A549 (cell line): ENCODE measurements around the gene GPR17. TPM values are rescaled to one million over a fixed set of nuclear protein-coding genes. Genes with fewer than 3 reads are reported as not detected.

Experiments used
- ATAC-seq, 2 experiments: fragments of 200-7000 bp in 1 of 2; fragments of >200 bp in 1 of 2; cut with Nextera tagmentation in 1 of 2; cut with Tn5 transposase in 1 of 2; 3 replicates each; pipeline versions ENCODE4 v1.8.0 to v1.9.1; 2018 to 2020; ENCODE audit warnings: mild to moderate bottlenecking in 1 of 2, moderate library complexity in 1 of 2
- CTCF ChIA-PET: fragments of 300-600 bp; sonication (Branson Sonifier 250); formaldehyde crosslinking; extraction: SDS; loops from one replicate; lab custom pipeline; 2021; ENCODE audit warnings: antibody characterized with exemption, inconsistent platforms; lab: Yijun Ruan, JAX
- POLR2A ChIA-PET: fragments of 350-600 bp; formaldehyde crosslinking; extraction: SDS; loops from one replicate; lab custom pipeline; 2021; ENCODE audit warnings: antibody characterized with exemption, inconsistent platforms; lab: Yijun Ruan, JAX
- DNase-seq, 2 experiments: peaks; one replicate each; pipeline versions ENCODE4 v3.0.0 to v3.0.0-alpha.2; 2011 to 2016; ENCODE audit warnings: low read depth in 1 of 2, low spot score in 1 of 2
- FAIRE-seq: peaks from 2 replicates; lab custom pipeline; 2011; peaks lifted over from hg19 to GRCh38; lab: Jason Lieb, UNC
- H3K27ac ChIP-seq, 2 experiments: fragments of >200 bp; sonication (Bioruptor Twin); formaldehyde crosslinking; 3 replicates each; pipeline ENCODE4 v1.5.1; 2016 to 2017
- H3K4me1 ChIP-seq: fragments of >200 bp; sonication (Bioruptor Twin); formaldehyde crosslinking; 3 replicates; pipeline ENCODE4 v1.6.1; 2016
- H3K4me2 ChIP-seq: fragments of >200 bp; sonication (Bioruptor Twin); formaldehyde crosslinking; 3 replicates; pipeline ENCODE4 v1.6.1; 2016
- H3K4me3 ChIP-seq: fragments of >200 bp; sonication (Bioruptor Twin); formaldehyde crosslinking; 3 replicates; pipeline ENCODE4 v1.5.1; 2016
- H3K9me3 ChIP-seq: fragments of >200 bp; sonication (Bioruptor Twin); formaldehyde crosslinking; 3 replicates; pipeline ENCODE4 v1.6.1; 2016
- CBX2 ChIP-seq: fragments of 200-600 bp; sonication (generic); IDR thresholded peaks from 2 replicates; pipeline ENCODE4 v1.6.1; 2016; ENCODE audit warnings: low read depth, mild to moderate bottlenecking, borderline replicate concordance
- EHF ChIP-seq: fragments of 250-450 bp; sonication (Bioruptor Pico); IDR thresholded peaks from 2 replicates; pipeline ENCODE4 v1.5.0; 2020; ENCODE audit warnings: mild to moderate bottlenecking
- EP300 ChIP-seq, 2 experiments: fragments of >200 bp; sonication (Bioruptor Twin); formaldehyde crosslinking; IDR thresholded peaks; 2 replicates in 1 of 2; 3 replicates in 1 of 2; pipeline ENCODE4 v1.6.1; 2016 to 2017
- ESRRA ChIP-seq: fragments of 150-350 bp; IDR thresholded peaks from 2 replicates; pipeline ENCODE4 v1.6.1; 2014; ENCODE audit warnings: mild to moderate bottlenecking, low read length, borderline replicate concordance
- FOSB ChIP-seq: fragments of 250-450 bp; sonication (Bioruptor Pico); IDR thresholded peaks from 2 replicates; pipeline ENCODE4 v1.5.0; 2020; ENCODE audit warnings: mild to moderate bottlenecking, moderate library complexity
- GATA3 ChIP-seq: IDR thresholded peaks from 2 replicates; pipeline ENCODE4 v1.6.1; 2012; ENCODE audit warnings: borderline replicate concordance
- JUN ChIP-seq, 2 experiments: fragments of >200 bp; sonication (Bioruptor Twin); formaldehyde crosslinking; IDR thresholded peaks; 2 replicates in 1 of 2; 3 replicates in 1 of 2; pipeline ENCODE4 v1.6.1; 2016 to 2017
- KDM1A ChIP-seq: fragments of 200-600 bp; sonication (generic); IDR thresholded peaks from 2 replicates; pipeline ENCODE4 v1.6.1; 2016; ENCODE audit warnings: low read depth, mild to moderate bottlenecking
- MYC ChIP-seq: IDR thresholded peaks from 2 replicates; pipeline ENCODE4 v1.6.1; 2012; ENCODE audit warnings: mild to moderate bottlenecking, inconsistent platforms, low read length, improper control_type of control experiment, borderline replicate concordance
- NFE2L2 ChIP-seq: fragments of 150-350 bp; conservative IDR thresholded peaks from 2 replicates; pipeline ENCODE4 v1.6.1; 2014; ENCODE audit warnings: low read length
- NR3C1 ChIP-seq: fragments of >200 bp; sonication (Bioruptor Twin); formaldehyde crosslinking; IDR thresholded peaks from 3 replicates; pipeline ENCODE4 v1.6.1; 2017
- POLR2A ChIP-seq: IDR thresholded peaks from 2 replicates; pipeline ENCODE4 v1.6.1; 2012; ENCODE audit warnings: mild to moderate bottlenecking, low read length
- POLR2AphosphoS2 ChIP-seq: conservative IDR thresholded peaks from 2 replicates; pipeline ENCODE4 v1.6.1; 2012; ENCODE audit warnings: low read length, improper control_type of control experiment, inconsistent platforms
- RFX5 ChIP-seq: fragments of 450-650 bp; IDR thresholded peaks from 2 replicates; pipeline ENCODE4 v1.7.1; 2014; ENCODE audit warnings: antibody characterized with exemption, mild to moderate bottlenecking, moderate library complexity
- SMC3 ChIP-seq: fragments of >200 bp; sonication (Bioruptor Twin); formaldehyde crosslinking; IDR thresholded peaks from 3 replicates; pipeline ENCODE4 v1.6.1; 2018; ENCODE audit warnings: inconsistent platforms
- SREBF2 ChIP-seq: fragments of 450-650 bp; IDR thresholded peaks from 2 replicates; pipeline ENCODE4 v1.6.1; 2014; ENCODE audit warnings: mild to moderate bottlenecking, moderate library complexity
- WGBS: methylation state at CpG from one replicate; pipeline ENCODE4 v1.1.6; 2017; ENCODE audit errors: missing lambda C conversion rate; 5-methylcytosine and 5-hydroxymethylcytosine counted together
- polyA plus RNA-seq, 4 experiments: library from polyadenylated mRNA; depleted of rRNA in 3 of 4; stranded (reverse); fragments of >200 nt; fragmentation: RNase III in 1 of 4; extraction: RNeasy Plus Mini Kit Qiagen cat#74134 plus additional on column Dnase treatment in 1 of 4; gene quantifications; 2 replicates in 3 of 4; 3 replicates in 1 of 4; pipeline ENCODE4 v1.2.3, GENCODE V29; 2011 to 2017
- TF ChIP-seq, protein P1 (sequence below): IDR thresholded peaks from 2 replicates; pipeline ENCODE4 v1.6.1; 2012
- TF ChIP-seq, protein P2 (sequence below): fragments of >200 bp; sonication (Bioruptor Twin); formaldehyde crosslinking; IDR thresholded peaks from 3 replicates; pipeline ENCODE4 v1.6.1; 2016
- TF ChIP-seq, protein P3 (sequence below): fragments of >200 bp; sonication (Bioruptor Twin); formaldehyde crosslinking; IDR thresholded peaks from 3 replicates; pipeline ENCODE4 v1.5.1; 2016
- TF ChIP-seq, protein P4 (sequence below): fragments of 250-450 bp; sonication (Bioruptor Pico); IDR thresholded peaks from 2 replicates; pipeline ENCODE4 v1.5.0; 2020; ENCODE audit warnings: low read depth, mild to moderate bottlenecking, moderate library complexity
- TF ChIP-seq, protein P5 (sequence below): fragments of 200-600 bp; sonication (generic); IDR thresholded peaks from 2 replicates; pipeline ENCODE4 v1.6.1; 2016; ENCODE audit warnings: antibody characterized with exemption, mild to moderate bottlenecking, moderate library complexity
- TF ChIP-seq, protein P6 (sequence below): fragments of 150-350 bp; IDR thresholded peaks from 2 replicates; pipeline ENCODE4 v1.6.1; 2014; ENCODE audit warnings: low read depth, mild to moderate bottlenecking, low read length

Gene GPR17
- polyA plus RNA-seq, 2 of the 4 experiments (the other 2 are of a cell fraction) = not detected

DNA sequence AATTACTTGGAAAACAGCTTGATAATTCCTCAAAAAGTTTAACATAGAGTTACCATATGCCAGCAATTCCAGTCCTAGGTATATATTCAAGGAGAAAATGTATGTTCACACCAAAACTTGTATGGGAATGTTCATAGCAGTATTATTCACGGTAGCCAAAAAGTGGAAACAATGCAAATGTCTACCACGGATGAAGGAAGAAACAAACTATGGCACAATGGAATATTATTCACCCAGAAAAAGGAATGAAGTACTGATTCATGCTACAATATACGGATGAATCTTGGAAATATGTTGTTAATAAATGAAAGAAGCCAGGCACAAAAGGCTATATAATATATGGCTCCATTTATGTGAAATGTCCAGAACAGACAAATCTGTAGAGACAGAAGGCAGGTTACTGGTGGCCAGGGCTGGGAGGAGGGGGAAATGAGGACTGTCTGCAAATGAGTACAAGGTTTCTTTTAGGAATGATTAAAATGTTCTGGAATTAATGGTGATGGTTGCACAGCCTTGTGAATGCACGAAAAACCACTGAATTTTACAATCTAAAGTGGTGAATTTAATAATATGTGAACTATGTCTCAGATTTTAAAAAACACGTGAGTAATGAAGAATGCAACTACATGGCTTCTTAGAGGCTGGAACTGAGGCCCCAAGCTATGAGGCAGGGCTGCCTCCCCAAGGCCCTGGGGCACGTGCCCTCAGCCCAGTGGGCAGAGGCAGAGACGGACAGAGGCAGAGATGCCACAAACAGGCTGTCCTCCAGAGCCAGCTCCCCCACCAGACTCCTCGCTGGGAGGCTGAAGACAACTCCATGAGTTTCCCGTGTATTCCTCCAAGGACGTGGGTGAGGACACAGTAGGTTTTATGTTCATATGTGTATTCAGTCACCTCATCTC lies 24.4 kb downstream of the GPR17 start (continued):
- TF ChIP-seq, protein P1, sequence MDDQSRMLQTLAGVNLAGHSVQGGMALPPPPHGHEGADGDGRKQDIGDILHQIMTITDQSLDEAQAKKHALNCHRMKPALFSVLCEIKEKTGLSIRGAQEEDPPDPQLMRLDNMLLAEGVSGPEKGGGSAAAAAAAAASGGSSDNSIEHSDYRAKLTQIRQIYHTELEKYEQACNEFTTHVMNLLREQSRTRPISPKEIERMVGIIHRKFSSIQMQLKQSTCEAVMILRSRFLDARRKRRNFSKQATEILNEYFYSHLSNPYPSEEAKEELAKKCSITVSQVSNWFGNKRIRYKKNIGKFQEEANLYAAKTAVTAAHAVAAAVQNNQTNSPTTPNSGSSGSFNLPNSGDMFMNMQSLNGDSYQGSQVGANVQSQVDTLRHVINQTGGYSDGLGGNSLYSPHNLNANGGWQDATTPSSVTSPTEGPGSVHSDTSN = no peak
- TF ChIP-seq GATA3 = no peak
- no peak for TF ChIP-seq EHF
- TF ChIP-seq POLR2AphosphoS2 = no peak
- no peak for TF ChIP-seq SREBF2
- TF ChIP-seq NR3C1 = no peak

DNA sequence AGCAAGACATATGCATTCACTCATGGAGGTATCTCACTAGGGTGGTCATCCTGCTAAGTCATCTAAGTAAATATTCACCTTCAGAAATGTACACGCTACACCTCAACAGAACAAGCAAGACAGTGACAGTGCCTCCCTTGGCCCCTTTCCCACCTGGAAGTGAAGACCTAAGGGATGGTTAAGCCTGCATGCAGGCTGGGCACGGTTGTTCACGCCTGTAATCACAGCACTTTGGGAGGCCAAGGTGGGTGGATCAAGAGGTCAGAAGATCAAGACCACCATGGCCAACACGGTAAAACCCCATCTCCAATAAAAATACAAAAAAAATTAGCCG lies 25.0 kb downstream of the GPR17 start:
- FAIRE-seq = no peak
- TF ChIP-seq, protein P2, sequence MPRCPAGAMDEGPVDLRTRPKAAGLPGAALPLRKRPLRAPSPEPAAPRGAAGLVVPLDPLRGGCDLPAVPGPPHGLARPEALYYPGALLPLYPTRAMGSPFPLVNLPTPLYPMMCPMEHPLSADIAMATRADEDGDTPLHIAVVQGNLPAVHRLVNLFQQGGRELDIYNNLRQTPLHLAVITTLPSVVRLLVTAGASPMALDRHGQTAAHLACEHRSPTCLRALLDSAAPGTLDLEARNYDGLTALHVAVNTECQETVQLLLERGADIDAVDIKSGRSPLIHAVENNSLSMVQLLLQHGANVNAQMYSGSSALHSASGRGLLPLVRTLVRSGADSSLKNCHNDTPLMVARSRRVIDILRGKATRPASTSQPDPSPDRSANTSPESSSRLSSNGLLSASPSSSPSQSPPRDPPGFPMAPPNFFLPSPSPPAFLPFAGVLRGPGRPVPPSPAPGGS = no peak
- peak in 1 of 2 experiments; percentile 17 for DNase-seq
- H3K4me2 ChIP-seq = no peak overlapping the region
- no peaks in the 10 kb centered on the region; the same call in 2 of the 3 replicates for H3K9me3 ChIP-seq
- H3K4me3 ChIP-seq = no peak overlapping the region
- peaks cover 11% of the 10 kb centered on the region for H3K4me1 ChIP-seq
- POLR2A ChIA-PET = no interaction called here
- CTCF ChIA-PET = interaction anchor here (1.0 kb wide), 1 partner anchor 21 kb away, joined by 6 read pairs; no protein-coding TSS in a partner anchor
- no peak for ATAC-seq
- 62% methylated on average over 5 of the region's 5 CpGs for WGBS
- H3K27ac ChIP-seq = no peak overlapping the region

DNA sequence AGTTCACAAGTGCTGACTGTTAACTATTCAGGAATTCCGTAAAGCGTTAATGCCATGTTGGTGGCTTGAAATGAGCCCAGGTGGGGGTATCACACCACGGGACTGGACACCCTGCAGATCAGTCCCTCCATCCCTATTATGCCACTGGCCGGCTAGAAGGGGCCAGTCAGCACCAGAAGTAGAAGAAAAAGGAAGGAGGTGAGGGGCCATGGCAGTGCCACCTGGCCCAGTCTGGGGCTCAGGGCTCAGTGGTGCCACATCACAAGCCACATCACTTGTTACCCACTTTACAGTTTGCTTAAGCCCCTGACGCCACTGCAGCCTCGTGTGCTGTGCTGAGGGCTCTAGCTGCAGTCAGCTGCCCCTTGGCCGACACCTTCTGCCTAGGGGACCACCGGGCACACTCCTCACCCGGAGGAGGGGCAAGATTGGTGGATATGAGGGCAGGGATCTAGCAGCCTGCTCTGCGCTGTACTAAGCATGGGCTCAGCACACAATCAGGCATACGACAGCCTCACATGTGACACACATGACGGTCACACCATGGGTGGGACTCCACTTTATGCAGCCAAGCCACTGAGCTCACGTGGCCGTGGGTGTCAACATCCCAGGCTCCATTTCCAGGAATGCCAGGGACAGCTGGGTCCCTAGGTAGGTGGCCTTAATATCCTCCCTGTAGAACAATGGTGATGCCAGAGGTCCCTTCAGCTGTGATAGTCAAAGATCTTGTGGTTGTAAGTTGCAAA lies 25.8 kb downstream of the GPR17 start:
- H3K4me1 ChIP-seq = peaks cover 15% of the 10 kb centered on the region
- ChIA-PET CTCF (interaction anchor here (0.6 to 1.3 kb wide), 3 partner anchors 22 to 285 kb away, joined by 3 read pairs; no protein-coding TSS in a partner anchor), POLR2A (no interaction called here)
- no peak overlapping the region for H3K4me3 ChIP-seq
- no peak overlapping the region for H3K4me2 ChIP-seq
- FAIRE-seq (no peak), DNase-seq (no peak), ATAC-seq (no peak)
- WGBS = 86% methylated on average over 11 of the region's 14 CpGs
- H3K27ac ChIP-seq = no peak overlapping the region
- no peaks in the 10 kb centered on the region; the same call in 2 of the 3 replicates for H3K9me3 ChIP-seq
- TF ChIP-seq, protein P3, sequence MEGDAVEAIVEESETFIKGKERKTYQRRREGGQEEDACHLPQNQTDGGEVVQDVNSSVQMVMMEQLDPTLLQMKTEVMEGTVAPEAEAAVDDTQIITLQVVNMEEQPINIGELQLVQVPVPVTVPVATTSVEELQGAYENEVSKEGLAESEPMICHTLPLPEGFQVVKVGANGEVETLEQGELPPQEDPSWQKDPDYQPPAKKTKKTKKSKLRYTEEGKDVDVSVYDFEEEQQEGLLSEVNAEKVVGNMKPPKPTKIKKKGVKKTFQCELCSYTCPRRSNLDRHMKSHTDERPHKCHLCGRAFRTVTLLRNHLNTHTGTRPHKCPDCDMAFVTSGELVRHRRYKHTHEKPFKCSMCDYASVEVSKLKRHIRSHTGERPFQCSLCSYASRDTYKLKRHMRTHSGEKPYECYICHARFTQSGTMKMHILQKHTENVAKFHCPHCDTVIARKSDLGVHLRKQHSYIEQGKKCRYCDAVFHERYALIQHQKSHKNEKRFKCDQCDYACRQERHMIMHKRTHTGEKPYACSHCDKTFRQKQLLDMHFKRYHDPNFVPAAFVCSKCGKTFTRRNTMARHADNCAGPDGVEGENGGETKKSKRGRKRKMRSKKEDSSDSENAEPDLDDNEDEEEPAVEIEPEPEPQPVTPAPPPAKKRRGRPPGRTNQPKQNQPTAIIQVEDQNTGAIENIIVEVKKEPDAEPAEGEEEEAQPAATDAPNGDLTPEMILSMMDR = no peak
- TF ChIP-seq EP300 (IDR thresholded peaks at IDR 0.05) (no peak), SMC3 (no peak), POLR2A (no peak), ESRRA (no peak), GATA3 (no peak), CBX2 (no peak), RFX5 (no peak), FOSB (CRISPR knock-in tag) (no peak), MYC (no peak), NFE2L2 (no peak), KDM1A (no peak), JUN (IDR thresholded peaks at IDR 0.05) (no peak)
- TF ChIP-seq, protein P4, sequence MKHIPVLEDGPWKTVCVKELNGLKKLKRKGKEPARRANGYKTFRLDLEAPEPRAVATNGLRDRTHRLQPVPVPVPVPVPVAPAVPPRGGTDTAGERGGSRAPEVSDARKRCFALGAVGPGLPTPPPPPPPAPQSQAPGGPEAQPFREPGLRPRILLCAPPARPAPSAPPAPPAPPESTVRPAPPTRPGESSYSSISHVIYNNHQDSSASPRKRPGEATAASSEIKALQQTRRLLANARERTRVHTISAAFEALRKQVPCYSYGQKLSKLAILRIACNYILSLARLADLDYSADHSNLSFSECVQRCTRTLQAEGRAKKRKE (CRISPR knock-in tag) = no peak
- TF ChIP-seq, protein P5, sequence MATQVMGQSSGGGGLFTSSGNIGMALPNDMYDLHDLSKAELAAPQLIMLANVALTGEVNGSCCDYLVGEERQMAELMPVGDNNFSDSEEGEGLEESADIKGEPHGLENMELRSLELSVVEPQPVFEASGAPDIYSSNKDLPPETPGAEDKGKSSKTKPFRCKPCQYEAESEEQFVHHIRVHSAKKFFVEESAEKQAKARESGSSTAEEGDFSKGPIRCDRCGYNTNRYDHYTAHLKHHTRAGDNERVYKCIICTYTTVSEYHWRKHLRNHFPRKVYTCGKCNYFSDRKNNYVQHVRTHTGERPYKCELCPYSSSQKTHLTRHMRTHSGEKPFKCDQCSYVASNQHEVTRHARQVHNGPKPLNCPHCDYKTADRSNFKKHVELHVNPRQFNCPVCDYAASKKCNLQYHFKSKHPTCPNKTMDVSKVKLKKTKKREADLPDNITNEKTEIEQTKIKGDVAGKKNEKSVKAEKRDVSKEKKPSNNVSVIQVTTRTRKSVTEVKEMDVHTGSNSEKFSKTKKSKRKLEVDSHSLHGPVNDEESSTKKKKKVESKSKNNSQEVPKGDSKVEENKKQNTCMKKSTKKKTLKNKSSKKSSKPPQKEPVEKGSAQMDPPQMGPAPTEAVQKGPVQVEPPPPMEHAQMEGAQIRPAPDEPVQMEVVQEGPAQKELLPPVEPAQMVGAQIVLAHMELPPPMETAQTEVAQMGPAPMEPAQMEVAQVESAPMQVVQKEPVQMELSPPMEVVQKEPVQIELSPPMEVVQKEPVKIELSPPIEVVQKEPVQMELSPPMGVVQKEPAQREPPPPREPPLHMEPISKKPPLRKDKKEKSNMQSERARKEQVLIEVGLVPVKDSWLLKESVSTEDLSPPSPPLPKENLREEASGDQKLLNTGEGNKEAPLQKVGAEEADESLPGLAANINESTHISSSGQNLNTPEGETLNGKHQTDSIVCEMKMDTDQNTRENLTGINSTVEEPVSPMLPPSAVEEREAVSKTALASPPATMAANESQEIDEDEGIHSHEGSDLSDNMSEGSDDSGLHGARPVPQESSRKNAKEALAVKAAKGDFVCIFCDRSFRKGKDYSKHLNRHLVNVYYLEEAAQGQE = no peak
- TF ChIP-seq, protein P6, sequence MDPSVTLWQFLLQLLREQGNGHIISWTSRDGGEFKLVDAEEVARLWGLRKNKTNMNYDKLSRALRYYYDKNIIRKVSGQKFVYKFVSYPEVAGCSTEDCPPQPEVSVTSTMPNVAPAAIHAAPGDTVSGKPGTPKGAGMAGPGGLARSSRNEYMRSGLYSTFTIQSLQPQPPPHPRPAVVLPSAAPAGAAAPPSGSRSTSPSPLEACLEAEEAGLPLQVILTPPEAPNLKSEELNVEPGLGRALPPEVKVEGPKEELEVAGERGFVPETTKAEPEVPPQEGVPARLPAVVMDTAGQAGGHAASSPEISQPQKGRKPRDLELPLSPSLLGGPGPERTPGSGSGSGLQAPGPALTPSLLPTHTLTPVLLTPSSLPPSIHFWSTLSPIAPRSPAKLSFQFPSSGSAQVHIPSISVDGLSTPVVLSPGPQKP = no peak
